GM18526 (cell line): ENCODE measurements around the gene METTL16.

Experiments
- POLR2A ChIP-seq: IDR thresholded peaks from 3 replicates; pipeline ENCODE4 v1.6.1; 2011; ENCODE audit not compliant: insufficient read length; ENCODE audit errors: extremely low read depth

METTL16 gene

DNA sequence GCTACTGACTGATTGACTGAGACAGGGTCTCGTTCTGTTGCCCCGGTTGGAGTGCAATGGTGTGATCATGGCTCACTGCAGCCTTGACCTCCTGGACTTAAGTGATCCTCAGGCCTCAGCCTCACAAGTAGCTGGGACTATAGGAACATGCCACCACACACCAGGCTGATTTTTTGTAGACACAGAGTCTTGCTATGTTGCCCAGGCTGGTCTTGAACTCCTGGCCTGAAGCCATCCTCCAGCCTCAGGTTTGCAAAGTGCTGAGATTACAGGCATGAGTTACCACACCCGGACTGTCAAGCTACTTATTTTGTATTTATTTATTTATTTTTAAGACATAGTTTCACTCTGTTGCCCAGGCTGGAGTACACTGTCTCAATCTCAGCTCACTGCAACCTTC lies 55.2 kb downstream of the METTL16 start:
- no peak for TF ChIP-seq POLR2A

DNA sequence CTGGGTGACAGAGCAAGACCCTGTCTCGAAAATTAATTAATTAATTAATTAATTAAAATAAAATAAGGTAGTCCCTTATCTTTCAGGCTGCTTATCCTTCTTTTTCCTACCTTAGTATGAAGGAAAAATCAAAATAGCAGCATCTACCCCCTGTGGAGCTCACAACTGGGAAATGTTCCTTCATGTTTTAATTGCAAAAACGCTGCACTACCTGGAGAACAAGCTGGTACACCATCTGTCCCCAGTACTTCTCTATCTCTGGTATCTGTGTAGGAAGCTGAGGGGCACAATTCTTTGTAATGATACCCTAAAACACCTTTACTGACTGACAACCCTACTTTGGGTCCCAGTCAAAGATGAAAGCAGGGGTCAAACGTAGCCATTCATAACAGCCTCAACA lies 55.7 kb downstream of the METTL16 start:
- TF ChIP-seq POLR2A = no peak

GRCh38 chr17:2453866-2454265 lies 57.8 kb downstream of the METTL16 start:
- no peak for TF ChIP-seq POLR2A

GRCh38 chr17:2453325-2453724 lies 58.4 kb downstream of the METTL16 start:
- no peak for TF ChIP-seq POLR2A

DNA sequence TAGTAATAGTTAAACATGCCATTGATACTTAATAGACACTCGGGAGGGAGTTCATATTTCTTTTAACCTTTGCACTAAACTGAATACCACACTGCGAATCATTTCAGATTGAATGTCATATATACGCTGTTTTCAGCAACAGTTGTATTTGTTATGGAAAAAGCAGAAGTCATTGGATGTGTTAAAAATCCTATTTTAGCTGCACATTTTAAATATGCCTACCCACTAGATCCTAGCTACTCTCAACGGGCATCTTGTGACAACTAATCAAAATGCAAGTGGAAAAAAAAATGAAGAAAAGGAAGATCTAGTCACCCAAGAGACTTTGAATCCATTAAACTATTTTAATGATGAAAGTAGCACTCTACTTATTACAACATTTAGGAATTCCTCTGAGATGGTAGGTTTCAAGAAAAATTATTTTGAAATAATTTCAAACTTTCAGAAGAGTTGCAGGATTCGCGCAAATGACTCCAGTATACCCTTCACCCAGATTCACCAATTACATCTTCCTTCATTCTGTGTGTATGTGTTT lies 59.4 kb downstream of the METTL16 start:
- no peak for TF ChIP-seq POLR2A

- no peak for TF ChIP-seq POLR2A
Observed at GRCh38 chr17:2450016-2450650, 61.6 kb downstream of the METTL16 start.

GRCh38 chr17:2449486-2449885 lies 62.2 kb downstream of the METTL16 start:
- TF ChIP-seq POLR2A = no peak

DNA sequence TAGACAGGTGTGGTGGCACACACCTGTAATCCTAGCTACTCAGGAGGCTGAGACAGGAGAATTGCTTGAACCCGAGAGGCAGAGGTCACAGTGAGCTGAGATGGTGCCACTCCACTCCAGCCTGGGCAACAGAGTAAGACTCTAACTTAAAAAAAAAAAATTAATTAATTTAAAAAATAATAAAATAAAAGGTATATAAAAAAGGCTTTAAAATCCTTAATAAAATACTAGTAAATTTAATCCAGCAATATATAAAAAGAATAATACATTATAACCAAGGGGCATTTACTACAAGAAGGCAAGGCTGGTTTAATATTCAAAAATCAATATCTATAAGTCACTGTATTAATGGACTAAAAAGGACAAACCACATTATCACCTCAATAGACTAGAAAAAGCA lies 66.0 kb downstream of the METTL16 start:
- TF ChIP-seq POLR2A = no peak

DNA sequence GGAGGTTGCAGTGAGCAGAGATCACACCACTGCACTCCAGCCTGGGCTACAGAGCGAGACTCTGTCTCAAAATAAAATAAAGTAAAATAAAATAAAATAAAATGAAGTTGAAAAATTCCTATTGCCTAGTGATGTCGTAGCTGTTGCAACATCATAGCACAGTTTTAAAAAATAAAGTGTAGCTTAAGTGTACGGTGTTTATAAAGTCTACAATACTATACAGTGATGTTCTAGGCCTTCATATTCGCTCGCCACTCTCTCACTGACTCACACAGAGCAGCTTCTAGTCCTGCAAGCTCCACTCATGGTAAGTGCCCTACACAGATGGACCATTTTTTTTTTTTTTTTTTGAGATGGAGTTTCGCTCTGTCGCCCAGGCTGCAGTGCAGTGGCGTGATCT lies 67.3 kb downstream of the METTL16 start:
- TF ChIP-seq POLR2A = no peak

DNA sequence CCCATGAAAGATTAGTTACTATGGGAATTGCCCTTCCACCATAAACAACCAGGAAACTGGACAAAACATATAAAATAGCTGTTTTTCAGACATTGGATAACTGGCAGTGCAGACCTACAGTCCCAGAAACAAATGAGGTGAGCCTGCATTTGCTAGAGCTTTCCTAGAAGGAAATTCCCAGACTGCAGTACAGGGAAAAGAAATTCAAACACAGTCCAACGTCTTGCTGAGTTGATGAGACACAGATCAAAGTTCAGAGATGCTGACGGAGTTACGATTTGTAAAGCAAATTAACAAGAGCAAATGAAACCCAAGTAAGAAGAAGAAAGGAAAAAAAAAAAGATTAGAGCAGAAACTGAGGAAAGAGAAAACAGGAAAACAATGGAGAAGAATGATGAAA lies 69.5 kb downstream of the METTL16 start:
- TF ChIP-seq POLR2A = no peak

DNA sequence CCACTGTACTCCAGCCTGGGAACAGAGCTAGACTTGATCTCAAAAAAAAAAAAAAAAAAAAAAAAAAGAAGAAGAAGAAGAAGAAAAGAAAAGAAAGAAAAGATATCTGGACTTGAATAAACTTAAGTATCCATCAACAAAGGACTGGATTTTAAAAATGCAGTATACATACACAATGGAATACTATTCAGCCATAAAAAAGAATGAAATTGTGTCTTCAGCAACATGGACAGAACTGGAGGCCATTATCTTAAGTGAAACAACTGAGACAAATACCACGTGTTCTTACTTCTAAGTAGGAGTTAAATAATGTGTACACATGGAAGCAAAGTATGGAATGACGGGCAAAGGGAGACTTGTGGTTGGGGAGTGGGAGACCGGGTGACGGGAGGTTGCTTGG lies 70.8 kb downstream of the METTL16 start:
- TF ChIP-seq POLR2A = no peak

GRCh38 chr17:2438823-2439222 lies 72.9 kb downstream of the METTL16 start:
- no peak for TF ChIP-seq POLR2A

DNA sequence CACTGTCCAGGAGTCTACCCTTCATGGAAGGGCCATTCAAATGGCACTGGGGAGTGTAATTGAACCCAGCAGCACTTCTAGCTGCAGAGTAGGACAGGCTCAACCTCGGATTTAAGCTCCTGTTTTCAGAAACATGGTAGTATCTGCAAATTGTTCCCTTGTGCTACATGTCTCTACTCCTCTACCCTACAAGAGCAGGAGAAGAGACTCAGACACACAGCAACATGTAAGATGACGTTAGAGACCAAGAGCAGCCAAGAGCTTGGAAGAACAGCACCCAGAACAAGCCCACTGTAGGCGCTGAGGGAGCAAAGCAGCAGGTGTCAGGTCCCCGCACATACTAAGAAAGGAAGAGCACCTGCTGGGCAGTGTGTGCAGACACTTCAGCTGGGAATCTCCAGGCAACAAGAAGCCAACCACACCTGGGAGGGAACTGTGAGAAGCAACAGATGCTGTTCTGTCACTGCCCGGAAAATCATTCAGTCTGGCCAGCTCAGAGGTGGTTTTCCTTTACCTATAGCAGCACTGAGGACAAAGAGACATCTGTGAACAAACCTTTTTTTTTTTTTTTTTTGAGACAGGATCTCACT lies 75.3 kb downstream of the METTL16 start:
- no peak for TF ChIP-seq POLR2A

DNA sequence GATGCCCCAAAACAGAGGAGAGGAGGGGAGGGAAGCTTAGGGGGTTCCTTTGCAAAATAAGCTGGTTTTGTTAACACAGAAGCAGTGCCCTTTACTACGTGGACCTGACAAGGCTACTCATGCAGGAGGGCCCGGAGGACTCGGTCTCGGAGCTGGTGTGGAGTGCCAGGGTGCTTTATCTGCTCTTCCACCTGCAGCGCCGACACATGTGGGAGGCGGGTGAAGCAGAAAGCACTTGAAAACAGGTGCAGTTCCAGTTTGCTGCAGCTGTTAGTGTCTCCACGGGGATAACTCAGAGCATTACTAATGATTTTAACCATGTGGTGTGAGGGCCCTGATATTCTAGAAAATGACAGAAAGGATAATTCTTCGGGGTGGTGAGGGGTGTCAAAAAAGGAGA lies 75.8 kb downstream of the METTL16 start:
- no peak for TF ChIP-seq POLR2A

- no peak for TF ChIP-seq POLR2A
Observed at GRCh38 chr17:2435181-2435741, 76.4 kb downstream of the METTL16 start.

DNA sequence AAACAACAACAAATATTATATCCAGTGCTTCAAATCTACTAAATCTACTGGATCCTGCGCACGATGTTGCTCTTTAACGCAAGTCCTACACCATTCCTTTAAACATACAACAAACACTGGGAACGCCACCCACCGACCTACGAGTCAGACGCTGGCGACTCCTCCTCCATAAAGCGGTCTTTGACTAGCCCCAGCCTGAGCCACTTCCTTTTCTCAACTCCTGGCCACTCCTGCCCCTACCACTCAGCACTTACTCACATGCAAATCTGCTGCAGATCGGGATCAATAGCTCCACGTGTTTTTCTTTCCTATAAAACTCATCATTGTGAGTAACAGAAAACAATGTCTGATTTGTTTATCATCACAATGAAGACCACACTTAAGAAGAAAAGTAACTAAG lies 78.0 kb downstream of the METTL16 start:
- no peak for TF ChIP-seq POLR2A

GRCh38 chr17:2427910-2428309 lies 83.8 kb downstream of the METTL16 start:
- no peak for TF ChIP-seq POLR2A
